ENCODE measurements around the gene SLC6A1. TPM values are rescaled to one million over a fixed set of nuclear protein-coding genes. Genes with fewer than 3 reads are reported as not detected.

The SLC6A1 gene
- total and polyA plus RNA-seq, 8 donors = 0.29 to 5.6 (median 2.8) TPM; not detected in 5

GRCh38 chr3:10952525-10952924 is 40.0 kb upstream of the SLC6A1 start:
- TF ChIP-seq EP300 (IDR thresholded peaks at IDR 0.05) (no peak), POLR2A (IDR thresholded peaks at IDR 0.05) (no peak), POLR2AphosphoS5 (IDR thresholded peaks at IDR 0.05) (no peak)
- TF ChIP-seq, protein P1, sequence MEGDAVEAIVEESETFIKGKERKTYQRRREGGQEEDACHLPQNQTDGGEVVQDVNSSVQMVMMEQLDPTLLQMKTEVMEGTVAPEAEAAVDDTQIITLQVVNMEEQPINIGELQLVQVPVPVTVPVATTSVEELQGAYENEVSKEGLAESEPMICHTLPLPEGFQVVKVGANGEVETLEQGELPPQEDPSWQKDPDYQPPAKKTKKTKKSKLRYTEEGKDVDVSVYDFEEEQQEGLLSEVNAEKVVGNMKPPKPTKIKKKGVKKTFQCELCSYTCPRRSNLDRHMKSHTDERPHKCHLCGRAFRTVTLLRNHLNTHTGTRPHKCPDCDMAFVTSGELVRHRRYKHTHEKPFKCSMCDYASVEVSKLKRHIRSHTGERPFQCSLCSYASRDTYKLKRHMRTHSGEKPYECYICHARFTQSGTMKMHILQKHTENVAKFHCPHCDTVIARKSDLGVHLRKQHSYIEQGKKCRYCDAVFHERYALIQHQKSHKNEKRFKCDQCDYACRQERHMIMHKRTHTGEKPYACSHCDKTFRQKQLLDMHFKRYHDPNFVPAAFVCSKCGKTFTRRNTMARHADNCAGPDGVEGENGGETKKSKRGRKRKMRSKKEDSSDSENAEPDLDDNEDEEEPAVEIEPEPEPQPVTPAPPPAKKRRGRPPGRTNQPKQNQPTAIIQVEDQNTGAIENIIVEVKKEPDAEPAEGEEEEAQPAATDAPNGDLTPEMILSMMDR (IDR thresholded peaks at IDR 0.05) = no peak
- Histone ChIP-seq H3K4me3 (no peak overlapping the region), H3K4me1 (no peaks in the 10 kb centered on the region), H3K27me3 (peaks cover 0 to 55% (median 0%) of the 10 kb centered on the region in 3 donors), H3K9me3 (no peaks in the 10 kb centered on the region), H3K36me3 (no peaks in the 10 kb centered on the region), H3K27ac (no peak overlapping the region)
- intact Hi-C loops (cut with DNase I; ENCODE audit: low total_unique reads) = no loop called here
- DNase-seq = no peak
- WGBS, 5 donors = 35 to 75% (median 52%) methylated on average over 1 to 3 of the region's 3 CpGs

- H3K4me1 ChIP-seq = peaks cover 0 to 7% (median 0%) of the 10 kb centered on the region in 4 donors
Measured at GRCh38 chr3:10954740-10955139, 37.8 kb upstream of the SLC6A1 start.

GRCh38 chr3:10955711-10956453 is 36.7 kb upstream of the SLC6A1 start:
- peaks cover 0 to 7% (median 0%) of the 10 kb centered on the region in 4 donors for H3K4me1 ChIP-seq
- intact Hi-C loops (cut with DNase I; ENCODE audit: low total_unique reads) = no loop called here
- peaks cover 0 to 41% (median 0%) of the 10 kb centered on the region in 3 donors for H3K27me3 ChIP-seq
- WGBS, 5 donors = 61 to 76% (median 70%) methylated on average over 11 to 15 of the region's 15 CpGs
- no peaks in the 10 kb centered on the region for H3K36me3 ChIP-seq
- H3K9me3 ChIP-seq = no peaks in the 10 kb centered on the region
- H3K27ac ChIP-seq = no peak overlapping the region
- peak in 1 of 2 donors; percentile 33 for DNase-seq
- H3K4me3 ChIP-seq = no peak overlapping the region
- TF ChIP-seq EP300 (IDR thresholded peaks at IDR 0.05) (no peak), POLR2A (IDR thresholded peaks at IDR 0.05) (no peak), POLR2AphosphoS5 (IDR thresholded peaks at IDR 0.05) (no peak)
- TF ChIP-seq, protein P1 (IDR thresholded peaks at IDR 0.05) = no peak

More at GRCh38 chr3:10954740-10955139, 37.8 kb upstream of the SLC6A1 start:
- TF ChIP-seq POLR2AphosphoS5 (IDR thresholded peaks at IDR 0.05) (no peak), EP300 (IDR thresholded peaks at IDR 0.05) (no peak)
- no peak overlapping the region for H3K4me3 ChIP-seq
- no peaks in the 10 kb centered on the region for H3K36me3 ChIP-seq
- intact Hi-C loops (cut with DNase I; ENCODE audit: low total_unique reads) = no loop called here
- DNase-seq = no peak
- H3K27ac ChIP-seq = no peak overlapping the region
- WGBS, 5 donors = 68 to 86% (median 81%) methylated on average over 3 of the region's 3 CpGs
- H3K9me3 ChIP-seq = no peaks in the 10 kb centered on the region
- H3K27me3 ChIP-seq = peaks cover 0 to 40% (median 0%) of the 10 kb centered on the region in 3 donors

DNA sequence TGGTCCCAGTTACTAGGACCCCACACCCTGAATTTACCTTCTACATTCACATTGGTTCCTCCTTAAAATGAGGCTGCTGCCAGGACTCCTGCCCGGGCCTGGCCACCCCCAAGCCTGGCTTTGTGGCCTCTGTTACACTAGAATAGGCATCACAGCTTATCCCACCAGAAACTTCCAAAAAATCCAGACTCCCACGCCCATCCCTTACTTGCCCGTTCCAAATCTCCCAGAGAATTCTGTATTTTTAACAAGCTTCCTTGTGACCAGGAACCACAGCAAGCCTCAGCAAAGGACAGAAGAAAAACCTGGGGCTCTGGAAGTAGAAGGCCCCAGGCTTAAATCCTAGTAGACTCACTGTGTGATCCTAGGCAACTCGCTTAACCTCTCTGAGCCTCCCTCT is 36.0 kb upstream of the SLC6A1 start:
- no peaks in the 10 kb centered on the region for H3K36me3 ChIP-seq
- no peak overlapping the region for H3K4me3 ChIP-seq
- DNase-seq = no peak
- no peak overlapping the region for H3K27ac ChIP-seq
- WGBS, 5 donors = 69 to 76% (median 74%) methylated on average over 4 of the region's 4 CpGs
- peaks cover 0 to 36% (median 0%) of the 10 kb centered on the region in 3 donors for H3K27me3 ChIP-seq
- H3K9me3 ChIP-seq = no peaks in the 10 kb centered on the region
- peaks cover 0 to 7% (median 0%) of the 10 kb centered on the region in 4 donors for H3K4me1 ChIP-seq
- intact Hi-C loops (cut with DNase I; ENCODE audit: low total_unique reads) = no loop called here
- TF ChIP-seq, protein P1 (IDR thresholded peaks at IDR 0.05) = no peak
- TF ChIP-seq EP300 (IDR thresholded peaks at IDR 0.05) = no peak
- TF ChIP-seq POLR2AphosphoS5 (IDR thresholded peaks at IDR 0.05) = no peak
- no peak for TF ChIP-seq POLR2A (IDR thresholded peaks at IDR 0.05)

DNA sequence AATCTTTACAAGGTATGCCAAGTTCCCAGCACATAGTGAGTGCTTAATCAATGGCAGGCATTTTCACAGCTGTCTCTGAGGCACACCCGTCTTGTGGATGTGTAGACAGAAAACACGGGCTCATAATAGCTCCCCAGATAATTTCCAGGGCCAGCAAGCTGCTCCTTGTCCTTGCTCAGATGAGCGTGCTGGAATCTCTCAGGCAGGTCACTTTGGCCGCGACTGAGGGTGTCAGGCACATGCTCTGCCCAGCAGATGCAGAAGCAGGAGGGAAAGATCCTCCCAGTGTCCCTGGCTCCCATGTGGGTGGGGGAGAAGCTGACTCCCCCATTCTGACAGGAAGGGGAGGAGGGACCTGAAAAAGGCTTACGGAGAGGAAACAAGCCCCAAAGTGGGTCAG is 35.6 kb upstream of the SLC6A1 start:
- TF ChIP-seq, protein P1 (IDR thresholded peaks at IDR 0.05) = no peak
- no peak for TF ChIP-seq POLR2AphosphoS5 (IDR thresholded peaks at IDR 0.05)
- no peak for TF ChIP-seq EP300 (IDR thresholded peaks at IDR 0.05)
- no peak for TF ChIP-seq POLR2A (IDR thresholded peaks at IDR 0.05)
- intact Hi-C loops (cut with DNase I; ENCODE audit: low total_unique reads) = no loop called here
- Histone ChIP-seq H3K9me3 (no peaks in the 10 kb centered on the region), H3K36me3 (no peaks in the 10 kb centered on the region), H3K4me1 (peaks cover 0 to 7% (median 0%) of the 10 kb centered on the region in 4 donors), H3K27ac (no peak overlapping the region), H3K4me3 (no peak overlapping the region), H3K27me3 (peaks cover 0 to 31% (median 0%) of the 10 kb centered on the region in 3 donors)
- 64 to 77% (median 72%) methylated on average over 6 of the region's 6 CpGs for WGBS, 5 donors
- DNase-seq = no peak

Data from stomach (tissue), 9 donors.